NCI-H2171 treated with DMSO at 0.1 percent for 48 hours (cell line): ENCODE measurements around the gene GCSH.

Experiments
- DNase-seq: peaks from one replicate; lab custom pipeline; 2025; lab: John Stamatoyannopoulos, UW

Gene GCSH

DNA sequence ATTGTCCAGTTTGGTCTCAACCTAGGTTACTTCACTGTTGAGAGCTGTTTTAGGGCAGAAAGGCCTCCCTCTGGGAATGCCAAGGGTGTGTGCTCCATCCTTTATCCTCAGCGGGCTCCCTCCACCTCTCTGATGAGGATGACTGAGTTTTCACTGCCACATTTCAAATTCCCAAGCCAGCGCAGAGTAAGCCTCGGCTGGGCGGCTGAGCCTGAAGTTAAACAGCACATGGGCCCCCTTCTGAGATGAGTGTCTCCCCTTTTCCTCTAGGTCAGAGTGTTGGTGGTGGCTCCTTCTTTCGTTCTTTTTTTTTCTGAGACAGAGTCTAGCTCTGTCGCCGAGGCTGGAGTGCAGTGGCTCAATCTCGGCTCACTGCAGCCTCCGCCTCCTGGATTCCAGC, 5.5 kb upstream of the GCSH start:
- DNase-seq = no peak

DNA sequence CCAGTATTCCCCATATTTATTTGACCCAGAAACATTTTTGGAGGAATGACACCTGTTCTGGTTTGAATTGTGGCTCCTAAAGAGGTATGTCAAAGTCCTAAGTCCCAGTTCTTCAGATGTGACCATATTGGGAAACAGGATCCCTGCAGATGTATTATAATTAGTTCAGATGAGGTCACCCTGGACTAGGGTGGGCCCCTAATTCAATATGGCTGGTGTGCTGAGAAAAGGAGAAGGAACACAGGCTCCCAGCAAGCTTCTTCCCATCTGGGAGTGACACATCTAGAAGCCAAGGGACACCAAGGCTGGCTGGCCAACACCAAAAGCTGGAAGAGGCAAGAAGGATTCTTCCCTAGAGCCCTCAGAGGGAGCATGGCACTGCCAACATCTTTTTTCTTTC, 3.8 kb upstream of the GCSH start:
- DNase-seq = no peak

DNA sequence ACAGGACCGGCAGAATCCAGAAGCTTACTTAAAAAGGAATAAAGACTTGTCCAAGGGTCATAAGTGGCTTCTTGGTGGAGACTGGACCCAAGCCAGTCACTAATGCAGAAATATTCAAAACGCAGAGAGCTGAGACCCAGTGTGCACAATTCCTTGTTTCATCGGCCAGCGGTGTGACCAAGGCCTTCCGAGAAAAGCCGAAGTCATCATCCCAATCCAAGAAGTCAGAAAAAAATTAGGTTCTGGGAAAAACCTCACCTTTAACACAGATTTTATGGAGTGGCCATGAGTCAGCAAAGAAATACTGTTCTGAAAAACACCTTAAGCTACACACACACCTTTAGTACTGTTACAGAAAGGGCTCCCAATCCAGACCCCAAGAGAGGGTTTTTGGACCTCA, 1.0 kb upstream of the GCSH start:
- DNase-seq = no peak

DNA sequence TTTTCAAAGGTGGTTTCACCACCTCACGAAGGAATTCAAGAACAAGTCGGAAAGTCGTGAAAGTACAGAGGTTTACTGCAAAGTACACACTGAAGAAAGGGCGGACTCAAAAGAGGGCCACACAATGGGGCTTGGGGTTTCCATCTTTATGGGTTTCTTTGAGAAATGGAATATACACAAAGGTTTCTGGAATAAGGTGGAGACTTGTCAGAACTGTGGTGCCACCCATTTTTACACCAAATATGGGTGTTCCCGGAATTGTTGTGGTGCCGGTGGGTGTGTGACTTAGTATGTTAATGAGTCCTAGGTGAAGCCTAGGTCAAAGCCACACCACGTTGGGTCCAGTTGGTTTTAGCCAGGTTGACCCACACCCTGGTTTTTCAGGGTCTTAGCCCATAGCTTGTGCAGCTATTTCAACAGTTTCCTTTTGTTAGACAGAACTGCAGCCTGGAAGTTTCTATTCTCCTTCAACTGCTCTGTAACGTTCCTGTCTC, 567 bp upstream of the GCSH start:
- DNase-seq = no peak

DNA sequence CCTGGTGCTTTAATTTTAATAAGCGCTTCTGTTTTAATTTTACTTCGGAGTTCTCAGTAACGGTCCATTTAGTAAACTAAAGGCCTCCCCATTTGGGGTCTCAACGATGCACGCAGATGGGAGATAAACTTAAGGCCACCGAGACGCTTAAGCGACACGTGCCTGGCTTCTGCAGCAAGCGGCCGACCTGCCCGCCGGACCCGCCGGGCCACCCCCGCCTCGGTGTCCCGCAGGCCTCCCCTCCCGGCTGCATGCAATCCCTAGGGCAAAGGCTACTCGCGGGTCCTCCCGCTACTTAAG, 592 bp downstream of the GCSH start:
- no peak for DNase-seq

DNA sequence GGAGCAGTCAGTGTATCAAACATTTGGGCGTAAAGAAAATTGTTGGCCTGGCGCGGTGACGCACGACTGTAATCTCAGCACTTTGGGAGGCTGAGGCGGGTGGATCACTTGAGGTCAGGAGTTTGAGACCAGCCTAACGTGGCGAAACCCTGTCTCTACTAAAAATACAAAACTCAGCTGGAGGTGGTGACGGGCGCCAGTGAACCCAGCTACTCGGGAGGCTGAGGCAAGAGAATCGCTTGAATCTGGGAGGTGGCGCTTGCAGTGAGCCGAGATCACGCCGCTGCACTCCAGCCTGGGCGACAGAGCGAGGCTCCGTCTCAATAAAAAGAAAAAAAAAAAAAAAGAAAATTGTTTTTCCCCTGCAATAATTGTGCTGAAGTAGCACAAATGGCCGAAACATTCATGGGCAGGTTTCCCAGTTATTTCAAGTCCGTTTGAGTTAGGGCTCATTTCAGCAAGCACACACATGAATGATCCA, 1.4 kb downstream of the GCSH start:
- DNase-seq = no peak

DNA sequence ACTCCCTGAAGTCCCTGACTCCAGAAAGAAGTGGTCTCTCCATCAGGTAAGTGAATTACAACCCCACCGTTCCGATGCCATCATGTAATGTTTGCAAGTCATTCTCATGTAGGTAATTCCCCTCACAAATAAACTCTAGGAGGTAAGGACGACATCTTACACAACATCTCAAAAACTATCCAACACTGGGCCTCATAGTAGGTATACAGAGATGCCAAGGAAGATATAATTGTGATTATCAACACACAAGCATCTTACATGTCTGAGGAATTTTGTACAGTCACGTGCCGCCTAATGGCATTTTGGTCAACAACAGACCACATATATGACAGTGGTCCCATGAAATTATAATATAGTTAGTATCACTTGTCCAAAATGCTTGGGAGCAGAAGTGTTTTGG, 7.4 kb downstream of the GCSH start:
- DNase-seq = no peak

DNA sequence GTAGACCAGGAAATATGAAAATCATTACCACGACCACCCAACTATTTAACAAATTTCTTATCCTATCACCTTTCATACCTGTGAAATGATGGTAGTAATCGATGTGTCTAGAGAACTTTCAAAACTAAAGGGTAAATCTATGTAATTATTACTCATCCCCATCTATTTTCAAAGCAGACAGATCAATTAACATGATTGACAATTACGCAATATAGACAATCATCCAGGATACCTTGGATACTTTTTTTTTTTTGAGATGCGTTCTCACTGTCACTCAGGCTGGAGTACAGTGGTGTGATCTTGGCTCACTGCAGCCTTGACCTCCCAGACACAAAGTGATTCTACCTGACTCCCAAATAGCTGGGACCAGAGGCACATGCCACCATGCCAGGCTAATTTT, 15.2 kb downstream of the GCSH start:
- no peak for DNase-seq

DNA sequence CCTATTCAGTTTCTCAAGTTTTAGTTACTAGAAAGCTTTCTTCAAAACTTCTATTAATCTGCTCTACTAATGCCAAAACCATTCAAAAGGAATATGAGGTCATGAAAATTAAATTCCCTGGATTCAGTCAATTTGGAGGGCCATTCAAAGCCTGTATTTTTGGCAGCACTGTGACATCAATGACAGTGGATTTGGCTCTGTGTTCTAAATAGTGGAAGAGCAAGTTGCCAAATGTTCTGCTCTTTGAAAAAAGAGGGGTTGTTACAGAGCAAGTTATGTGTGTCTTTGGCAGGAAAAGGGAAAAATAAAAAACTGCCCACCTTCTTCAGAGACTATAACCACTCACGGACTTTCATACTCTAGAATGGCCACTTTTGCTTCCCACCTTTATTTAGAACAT, 16.0 kb downstream of the GCSH start:
- no peak for DNase-seq

DNA sequence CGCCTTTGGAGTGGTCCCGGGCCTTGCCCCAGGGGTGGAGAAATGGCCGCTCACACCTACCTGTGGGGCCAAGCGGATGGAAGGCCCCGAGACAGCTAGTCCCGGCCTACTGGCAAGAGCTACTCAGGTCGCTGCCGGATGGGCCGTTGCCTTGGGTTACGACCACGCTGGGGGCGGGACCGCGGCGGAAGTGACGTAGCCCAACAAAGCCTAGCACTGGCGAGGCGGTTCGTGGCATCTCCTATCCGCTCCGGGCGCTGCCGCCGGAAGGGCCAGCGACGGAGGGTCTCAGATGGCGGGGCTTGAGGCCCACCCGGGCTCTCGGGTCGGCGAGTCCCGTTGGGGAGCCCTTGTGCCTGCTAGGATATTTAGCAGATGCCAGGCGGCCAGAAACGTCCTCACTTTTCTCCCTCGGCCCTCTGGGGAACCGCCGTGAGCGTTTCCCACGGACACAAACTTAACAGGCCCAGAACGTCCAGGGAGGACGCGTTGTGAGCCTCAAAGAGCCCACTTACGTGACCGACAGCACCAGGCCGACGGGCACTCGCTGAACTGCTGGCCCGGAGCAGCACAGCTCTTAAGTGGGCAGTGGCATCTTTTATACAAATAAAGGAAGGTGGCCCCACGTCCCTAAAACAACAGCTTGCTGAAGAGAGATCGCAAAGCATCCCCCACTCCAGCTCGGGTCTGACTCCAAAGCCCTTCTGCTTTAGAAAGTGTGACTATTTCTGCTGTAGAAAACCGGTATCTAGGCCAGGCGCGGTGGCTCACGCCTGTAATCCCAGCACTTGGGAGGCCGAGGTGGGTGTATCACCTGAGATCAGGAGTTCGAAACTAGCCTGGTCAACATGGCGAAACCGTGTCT, 18.9 kb downstream of the GCSH start, which contains the start of gene C16orf46:
TSS of gene C16orf46 (minus strand) at position 163 of the 865 bp plus-strand sequence. CDS start 13,283 bp downstream, outside the sequence.
- peak; percentile 94 for DNase-seq

DNA sequence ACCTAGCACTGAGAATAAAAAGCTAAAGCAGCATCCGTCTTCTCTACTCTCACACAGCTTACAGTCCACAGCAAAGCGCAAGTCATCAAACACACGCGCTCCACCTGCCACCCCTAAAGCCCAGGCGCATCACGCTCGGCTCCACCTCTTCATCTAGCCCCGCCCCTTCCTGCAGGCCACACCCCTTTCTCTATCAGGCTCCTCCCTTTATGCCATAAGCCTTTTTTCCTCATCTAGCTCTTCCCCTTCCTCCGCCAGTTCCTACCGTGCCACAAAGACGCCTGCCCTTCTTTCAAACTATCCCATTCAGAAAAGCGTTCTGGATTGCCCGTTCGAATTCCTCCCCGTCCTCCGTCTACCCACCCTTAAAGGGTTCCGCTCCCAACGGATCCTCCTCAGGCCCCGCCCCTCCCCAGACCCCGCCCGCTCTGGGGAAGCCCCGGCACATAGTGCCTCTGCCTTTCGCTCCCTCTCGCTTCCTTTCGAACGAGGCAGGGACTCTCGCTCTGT, 19.6 kb downstream of the GCSH start:
- peak; percentile 95 for DNase-seq

DNA sequence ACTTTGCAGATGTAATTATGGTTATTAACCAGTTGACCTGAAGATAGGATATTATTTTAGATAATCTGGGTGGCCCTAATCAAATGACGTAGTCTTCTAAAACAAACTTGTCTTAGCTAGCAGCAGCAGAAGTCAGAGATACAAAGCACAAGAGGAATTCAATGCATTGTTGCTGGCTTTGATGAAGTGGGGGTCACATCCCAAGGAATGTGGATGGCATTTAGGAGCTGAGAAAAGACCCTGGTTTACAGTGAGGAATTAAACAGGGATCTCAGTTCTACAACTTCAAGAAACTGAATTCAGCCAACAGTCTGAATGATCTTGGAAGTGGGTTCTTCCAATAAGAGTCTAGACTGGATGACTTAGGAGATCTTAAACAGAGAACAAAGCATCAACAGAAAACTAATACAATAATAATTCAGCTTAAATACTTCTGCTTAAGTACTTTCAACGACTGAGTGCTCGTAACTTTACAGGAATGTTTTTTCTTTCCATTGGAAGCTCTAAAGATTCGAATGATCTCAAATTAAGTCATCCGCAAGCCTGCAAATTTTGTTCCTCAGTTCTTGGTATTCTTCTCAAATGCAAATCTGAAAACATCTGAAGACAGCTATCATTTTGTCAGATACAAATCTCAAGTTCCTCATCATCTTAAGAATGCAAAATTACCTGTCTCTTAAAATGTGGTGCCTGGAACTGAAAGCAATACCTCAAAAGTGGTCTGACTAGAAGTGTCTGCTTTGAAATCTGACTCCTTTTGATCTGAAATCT, 22.4 kb downstream of the GCSH start:
- no peak for DNase-seq

DNA sequence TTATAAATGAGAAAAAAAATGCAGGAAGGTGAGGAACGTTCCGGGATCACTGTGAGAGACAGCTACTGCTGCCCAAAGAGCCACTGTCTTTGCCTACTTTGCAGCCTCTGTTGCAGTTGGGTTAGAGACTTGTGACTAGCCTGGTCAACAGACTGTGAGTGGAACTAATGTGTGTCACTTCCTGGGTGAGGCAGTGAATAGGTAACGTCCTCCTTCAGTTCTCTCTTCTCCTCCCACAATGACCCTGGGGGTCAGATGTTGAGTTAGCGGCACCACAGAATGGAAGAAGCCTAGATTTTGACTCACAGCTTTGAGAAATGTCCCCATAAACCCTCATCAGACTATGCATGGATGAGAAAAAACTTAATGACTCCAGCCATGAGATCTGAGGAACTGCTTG, 24.4 kb downstream of the GCSH start:
- DNase-seq = no peak

DNA sequence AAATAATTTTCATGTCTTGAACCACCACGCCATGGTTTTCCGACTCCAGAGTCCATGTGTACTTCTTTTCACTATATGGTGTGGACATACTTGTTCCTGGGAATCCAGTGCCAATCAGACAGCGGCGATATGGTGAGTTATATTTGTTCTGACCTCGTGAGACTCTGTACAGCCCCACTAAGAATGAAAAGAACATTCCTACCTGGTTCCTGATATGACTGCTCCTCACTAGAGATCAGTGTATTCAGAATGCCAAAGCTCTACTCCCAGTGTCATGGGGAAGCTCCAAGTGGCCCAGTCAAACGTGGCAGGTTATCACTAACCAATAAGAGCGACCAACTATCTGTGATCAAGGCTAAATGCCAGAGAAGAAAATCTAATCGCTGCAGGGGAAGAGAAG, 25.2 kb downstream of the GCSH start:
- DNase-seq = no peak

DNA sequence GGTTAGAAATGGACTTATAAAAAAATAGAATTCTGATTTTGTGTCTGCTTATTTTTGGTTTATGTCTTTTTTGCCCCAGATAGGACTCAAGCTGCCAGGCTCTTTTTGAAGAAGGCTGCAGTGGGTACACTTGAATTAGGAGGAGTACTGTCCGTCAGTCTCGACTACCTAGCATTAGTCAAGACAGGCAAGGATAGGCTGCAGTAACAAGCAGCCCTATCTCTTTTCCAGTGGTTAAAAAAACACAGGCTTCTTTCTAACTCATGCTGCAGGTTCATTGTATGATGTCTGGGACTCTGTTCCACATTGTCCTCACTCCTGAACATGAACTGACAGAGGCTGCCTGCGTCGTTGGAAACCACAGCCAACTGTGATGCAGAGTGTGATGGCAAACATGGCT, 27.1 kb downstream of the GCSH start:
- no peak for DNase-seq

DNA sequence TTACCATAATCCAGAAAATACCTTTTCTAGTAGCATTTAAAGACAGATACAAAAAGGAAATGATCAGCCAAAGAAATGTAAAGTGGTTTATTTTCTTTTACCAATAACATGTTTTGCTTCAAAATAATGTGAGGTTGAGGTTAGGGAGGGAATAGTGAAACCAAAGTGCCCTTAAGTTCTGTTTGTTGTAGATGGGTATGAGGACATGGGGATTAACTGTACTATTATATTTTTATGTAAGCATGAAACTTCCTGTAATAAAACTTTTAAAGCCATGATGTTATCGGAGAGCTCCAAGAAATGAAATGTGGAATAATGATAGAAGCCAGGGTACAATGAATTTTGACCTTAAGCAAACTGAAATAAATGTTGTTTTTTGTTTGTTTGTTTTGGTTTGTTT, 29.0 kb downstream of the GCSH start:
- no peak for DNase-seq

DNA sequence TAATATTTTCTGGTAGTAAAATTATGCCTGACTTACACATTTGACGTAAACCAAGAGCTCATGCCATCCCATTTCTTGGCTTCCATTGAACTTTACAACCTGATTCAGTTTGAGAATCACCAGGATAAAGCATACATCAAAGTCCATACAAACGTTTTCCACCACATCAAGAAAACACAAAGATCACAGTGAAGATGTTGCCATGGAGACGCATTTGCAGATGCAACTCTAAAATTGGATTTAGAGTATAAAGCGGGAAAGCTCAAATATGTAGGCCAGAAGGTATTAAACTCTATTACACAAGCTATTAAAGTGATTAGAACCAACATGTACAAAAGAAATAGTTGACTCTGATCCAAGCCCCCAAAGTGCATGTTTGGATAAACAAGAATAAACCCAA, 29.5 kb downstream of the GCSH start:
- no peak for DNase-seq

DNA sequence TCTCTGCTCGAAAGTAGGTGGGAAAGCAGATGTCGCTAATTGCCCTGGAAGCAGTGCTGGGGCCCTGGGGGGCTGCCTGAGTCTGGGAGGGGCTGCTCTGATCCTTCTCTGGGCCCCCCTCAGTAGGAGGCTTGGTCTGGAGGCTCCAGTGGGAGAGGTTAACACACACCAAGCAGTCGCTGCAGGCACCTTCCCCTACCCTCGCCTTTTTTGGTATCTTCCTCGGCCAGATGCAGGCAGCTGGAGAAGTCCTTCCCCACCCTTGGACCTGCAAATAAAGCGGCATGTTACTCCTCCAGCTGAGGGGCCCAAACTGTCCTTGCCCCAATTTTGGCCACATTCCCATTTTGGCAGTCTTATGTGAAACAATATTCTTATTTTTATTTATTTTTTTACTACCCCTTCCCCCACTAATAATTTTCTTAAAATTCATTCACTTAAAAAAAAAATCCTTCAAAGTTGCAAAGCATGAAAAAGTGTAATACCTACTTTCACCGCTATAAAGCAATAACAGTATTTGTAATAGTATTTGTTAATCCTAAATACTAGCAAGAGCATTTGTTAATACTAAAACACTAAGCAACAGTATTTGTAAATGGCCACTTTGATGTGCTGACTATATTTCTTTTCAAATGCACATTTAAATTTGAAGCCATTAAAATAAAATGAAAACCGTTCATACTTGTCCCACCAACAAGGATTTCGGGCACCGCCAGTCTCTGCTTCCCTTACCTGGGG, 34.2 kb downstream of the GCSH start:
- DNase-seq = no peak

DNA sequence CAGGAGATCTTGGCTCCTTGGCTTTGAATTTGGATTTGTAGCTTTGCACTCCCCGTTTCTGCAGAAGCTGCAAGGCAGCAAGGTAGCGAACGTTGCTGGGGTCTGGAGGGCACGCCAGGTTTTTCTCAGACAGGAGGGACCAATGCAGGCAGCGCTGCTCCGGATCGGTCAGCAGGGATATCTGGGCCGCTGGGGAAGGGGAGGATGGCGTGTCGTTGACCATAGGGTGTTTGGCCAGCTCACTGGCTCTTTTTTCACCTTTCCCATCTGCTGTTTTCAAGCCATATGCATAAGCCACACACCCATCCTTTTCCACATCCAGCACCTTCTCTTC, 34.9 kb downstream of the GCSH start:
- DNase-seq = no peak

DNA sequence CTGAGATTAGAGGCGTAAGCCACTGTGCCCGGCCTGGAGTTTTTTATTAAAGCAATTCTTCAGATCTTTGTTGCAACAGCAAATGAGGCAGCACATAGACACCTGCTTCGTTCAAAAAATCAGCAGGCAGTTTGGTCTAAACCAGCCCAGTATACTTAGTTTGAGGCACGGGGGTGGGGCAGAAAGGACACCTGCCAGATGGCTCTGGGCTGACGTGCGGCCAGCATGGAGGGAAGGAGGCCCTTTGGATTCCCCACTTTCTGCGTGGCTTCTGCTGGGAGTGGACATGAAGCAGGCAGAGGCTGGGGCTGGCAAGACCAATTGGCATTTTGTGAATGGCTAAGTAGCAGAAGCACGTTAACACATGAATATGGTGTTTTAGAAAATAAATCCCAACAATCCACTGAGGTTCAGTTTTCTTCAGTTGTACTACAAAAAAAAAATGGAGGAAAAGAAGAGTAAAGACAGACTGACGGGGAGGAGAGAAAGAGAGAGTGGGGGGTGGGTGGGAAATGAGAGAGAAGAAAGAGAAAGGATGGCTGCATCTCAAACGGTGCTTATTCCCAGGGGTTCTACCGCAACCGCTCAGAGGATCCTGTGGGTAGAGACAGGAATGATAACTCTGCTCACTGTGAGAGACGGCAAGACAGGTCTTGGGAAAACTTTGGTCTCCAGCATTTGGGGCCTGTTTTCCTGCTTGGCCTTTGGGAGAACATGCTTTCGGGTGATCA, 35.5 kb downstream of the GCSH start:
- no peak for DNase-seq

DNA sequence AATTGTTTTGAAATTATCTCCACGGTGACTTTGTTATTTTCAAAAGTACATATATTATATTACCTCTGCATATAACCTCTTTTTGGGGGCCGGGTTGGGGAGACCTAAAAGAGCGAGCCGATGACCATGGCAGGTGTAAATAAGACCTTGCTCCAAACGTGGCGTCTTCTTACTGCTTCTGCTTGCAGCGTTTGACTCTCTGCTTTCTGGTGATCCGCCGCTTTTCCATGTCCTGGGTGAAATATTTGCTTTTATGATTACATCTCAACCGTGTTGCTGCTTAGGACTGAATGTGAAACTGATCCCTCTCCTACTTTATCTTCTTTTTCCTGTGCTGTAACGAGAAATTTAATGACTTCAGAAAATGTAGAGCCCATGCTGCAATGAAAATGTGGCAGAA, 42.4 kb downstream of the GCSH start:
- DNase-seq = no peak

DNA sequence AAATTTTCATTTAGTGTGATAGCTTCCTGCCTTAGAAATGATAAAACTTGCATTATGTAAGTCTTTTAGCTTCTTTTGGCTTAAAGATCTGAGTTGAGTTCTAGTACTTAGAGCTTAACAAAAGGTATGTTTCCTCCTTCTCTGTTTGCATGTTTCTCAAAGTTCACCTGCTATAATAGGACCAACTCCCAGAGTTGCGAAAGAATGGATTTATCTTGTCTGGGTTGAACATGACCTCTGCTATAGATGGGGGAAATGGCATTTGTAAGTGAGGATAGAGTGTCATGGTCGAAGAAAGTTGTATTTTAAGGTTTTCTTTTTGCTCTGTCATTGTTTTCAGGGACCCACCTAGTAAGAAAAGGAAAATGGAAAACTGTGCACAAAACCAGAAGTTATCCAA, 53.4 kb downstream of the GCSH start:
- no peak for DNase-seq
